ENCODE measurements around the gene PPP1R15A.
"Not testable (repeated sequence)": the region's sequence is repeated elsewhere in the genome, so short reads cannot be mapped to it uniquely, and the experiment has no call there.

Gene PPP1R15A

GRCh38 chr19:48881741-48882657 is 9.8 kb downstream of the PPP1R15A start:
- no peak for DNase-seq

- DNase-seq = no peak
These were observed 11.5 kb downstream of the PPP1R15A start for GRCh38 chr19:48883726-48884125.

- no peak for DNase-seq
These were observed 15.8 kb downstream of the PPP1R15A start for GRCh38 chr19:48887861-48888612.

- DNase-seq = not testable (repeated sequence)
These were observed 17.3 kb downstream of the PPP1R15A start for GRCh38 chr19:48889496-48889895.

- DNase-seq = no peak
These were observed 18.3 kb downstream of the PPP1R15A start for GRCh38 chr19:48890551-48890950.

GRCh38 chr19:48895226-48895625 is 23.0 kb downstream of the PPP1R15A start:
- no peak for DNase-seq

- DNase-seq = peak; percentile 34
These were observed 24.0 kb downstream of the PPP1R15A start for GRCh38 chr19:48896191-48896720.

- no peak for DNase-seq
These were observed 25.0 kb downstream of the PPP1R15A start for GRCh38 chr19:48897181-48897580.

- DNase-seq = not testable (repeated sequence)
These were observed 27.1 kb downstream of the PPP1R15A start for GRCh38 chr19:48899386-48899749.

GRCh38 chr19:48899781-48900476 is 27.7 kb downstream of the PPP1R15A start, which contains the start of gene NUCB1:
Gene NUCB1 (plus strand): TSS chr19:48900312. CDS start chr19:48900797, 485 bp downstream.
- DNase-seq = peak; percentile 100

GRCh38 chr19:48900477-48901406 is 28.5 kb downstream of the PPP1R15A start:
- no peak for DNase-seq

- not testable (repeated sequence) for DNase-seq
These were observed 30.1 kb downstream of the PPP1R15A start for GRCh38 chr19:48902291-48902690.

- not testable (repeated sequence) for DNase-seq
These were observed 31.6 kb downstream of the PPP1R15A start for GRCh38 chr19:48903788-48904187.

GRCh38 chr19:48905664-48906063 is 33.4 kb downstream of the PPP1R15A start:
- DNase-seq = no peak

GRCh38 chr19:48906324-48906723 is 34.1 kb downstream of the PPP1R15A start:
- no peak for DNase-seq

- DNase-seq = no peak
These were observed 35.5 kb downstream of the PPP1R15A start for GRCh38 chr19:48907671-48908070.

GRCh38 chr19:48909424-48910077 is 37.3 kb downstream of the PPP1R15A start:
- not testable (repeated sequence) for DNase-seq

- no peak for DNase-seq
These were observed 38.6 kb downstream of the PPP1R15A start for GRCh38 chr19:48910803-48911202.

- no peak for DNase-seq
These were observed 41.1 kb downstream of the PPP1R15A start for GRCh38 chr19:48913114-48913889.

GRCh38 chr19:48914181-48914580 is 42.0 kb downstream of the PPP1R15A start:
- DNase-seq = no peak
